CD8-positive, alpha-beta memory T cell (primary cell): ENCODE measurements around the gene ADAMTS2. TPM values are rescaled to one million over a fixed set of nuclear protein-coding genes. Genes with fewer than 3 reads are reported as not detected.

Experiments used
- CTCF ChIA-PET: fragments of 350-600 bp; sonication (Branson Sonifier 250); formaldehyde crosslinking; loops from one replicate; lab custom pipeline; 2021; ENCODE audit warnings: antibody characterized with exemption; lab: Charles Lee
- POLR2A ChIA-PET: fragments of 350-600 bp; sonication (Branson Sonifier 250); formaldehyde crosslinking; loops from one replicate; lab custom pipeline; 2021; ENCODE audit warnings: antibody characterized with exemption; lab: Charles Lee
- DNase-seq, 5 donors: peaks; one replicate each; pipeline versions ENCODE4 v3.0.0 to v3.0.0-alpha.2; 2020 to 2022; ENCODE audit warnings: mixed read lengths in 1 of 5
- H3K27ac ChIP-seq: one replicate; pipeline ENCODE4 v1.7.0; 2013; ENCODE audit warnings: low read depth, mild to moderate bottlenecking, low read length, moderate library complexity
- H3K27me3 ChIP-seq: 2 replicates; pipeline ENCODE4 v1.7.0; 2013; ENCODE audit warnings: low read length, mild to moderate bottlenecking; ENCODE audit not compliant: insufficient read depth, poor library complexity, severe bottlenecking
- H3K36me3 ChIP-seq: 2 replicates; pipeline ENCODE4 v1.7.0; 2013; ENCODE audit warnings: mild to moderate bottlenecking, low read length, moderate library complexity; ENCODE audit not compliant: insufficient read depth
- H3K4me1 ChIP-seq: 2 replicates; pipeline ENCODE4 v1.7.0; 2013; ENCODE audit warnings: mild to moderate bottlenecking, low read length, moderate library complexity; ENCODE audit not compliant: insufficient read depth
- H3K4me3 ChIP-seq: 2 replicates; pipeline ENCODE4 v1.7.0; 2013; ENCODE audit warnings: mild to moderate bottlenecking, low read length
- H3K9me3 ChIP-seq: 2 replicates; pipeline ENCODE4 v1.7.0; 2013; ENCODE audit warnings: mild to moderate bottlenecking, low read length
- H3K27ac Mint-ChIP-seq, 8 donors: one replicate each; pipeline ENCODE4 v1.8.0; 2020 to 2021; ENCODE audit warnings: mixed read lengths in 8 of 8, mild to moderate bottlenecking in 6 of 8, inconsistent platforms in 3 of 8, moderate library complexity in 3 of 8
- H3K27me3 Mint-ChIP-seq, 2 donors: one replicate each; pipeline ENCODE4 v1.8.0; 2020 to 2021; ENCODE audit warnings: mixed read lengths in 2 of 2, mild to moderate bottlenecking in 1 of 2, moderate library complexity in 1 of 2
- H3K36me3 Mint-ChIP-seq, 3 donors: one replicate each; pipeline ENCODE4 v1.8.0; 2020 to 2021; ENCODE audit warnings: mixed read lengths in 3 of 3, inconsistent platforms in 1 of 3, mild to moderate bottlenecking in 1 of 3
- H3K4me1 Mint-ChIP-seq, 3 donors: one replicate each; pipeline ENCODE4 v1.8.0; 2020 to 2021; ENCODE audit warnings: mixed read lengths in 3 of 3, inconsistent platforms in 1 of 3, mild to moderate bottlenecking in 1 of 3
- H3K4me3 Mint-ChIP-seq, 7 donors: one replicate each; pipeline ENCODE4 v1.8.0; 2020 to 2021; ENCODE audit warnings: mixed read lengths in 7 of 7, mild to moderate bottlenecking in 6 of 7, moderate library complexity in 4 of 7, inconsistent platforms in 2 of 7
- H3K9me3 Mint-ChIP-seq, 5 donors: one replicate each; pipeline ENCODE4 v1.8.0; 2020 to 2022; ENCODE audit warnings: mixed read lengths in 5 of 5, mild to moderate bottlenecking in 3 of 5, moderate library complexity in 2 of 5, inconsistent platforms in 1 of 5
- polyA plus RNA-seq: library from polyadenylated mRNA; unstranded; fragments of 300-500 nt; fragmentation: Illumina TruSeq; gene quantifications from one replicate; pipeline ENCODE4 v1.2.3, GENCODE V29; 2021
- total RNA-seq, 2 experiments: library from RNA; stranded (reverse); gene quantifications; one replicate each; pipeline ENCODE4 v1.2.3, GENCODE V29; 2021

ADAMTS2 gene
- total and polyA plus RNA-seq, 3 experiments from 2014 or later = not detected

GRCh38 chr5:179131321-179131835, 213.9 kb downstream of the ADAMTS2 start:
- ChIA-PET POLR2A (no interaction called here), CTCF (no interaction called here)
- Histone ChIP-seq H3K4me3 (no peak overlapping the region), H3K36me3 (no peaks in the 10 kb centered on the region), H3K9me3 (no peaks in the 10 kb centered on the region), H3K4me1 (no peaks in the 10 kb centered on the region), H3K27ac (no peak overlapping the region), H3K27me3 (no peaks in the 10 kb centered on the region)
- no peak overlapping the region for H3K4me3 Mint-ChIP-seq
- H3K27ac Mint-ChIP-seq = no peak overlapping the region
- no peaks in the 10 kb centered on the region for H3K4me1 Mint-ChIP-seq
- peaks cover 0 to 1% (median 0%) of the 10 kb centered on the region in 3 donors for H3K36me3 Mint-ChIP-seq
- peaks cover 0 to 3% (median 2%) of the 10 kb centered on the region in 5 donors for H3K9me3 Mint-ChIP-seq
- peaks cover 0 to 5% of the 10 kb centered on the region in 2 donors for H3K27me3 Mint-ChIP-seq
- no peak for DNase-seq

GRCh38 chr5:179130101-179130681, 215.1 kb downstream of the ADAMTS2 start:
- Mint-ChIP-seq H3K4me1 (no peaks in the 10 kb centered on the region), H3K4me3 (no peak overlapping the region), H3K9me3 (peaks cover 0 to 3% (median 2%) of the 10 kb centered on the region in 5 donors), H3K36me3 (peaks cover 0 to 1% (median 0%) of the 10 kb centered on the region in 3 donors), H3K27ac (no peak overlapping the region), H3K27me3 (peaks cover 0 to 5% of the 10 kb centered on the region in 2 donors)
- ChIA-PET POLR2A (no interaction called here), CTCF (no interaction called here)
- Histone ChIP-seq H3K27ac (no peak overlapping the region), H3K27me3 (no peaks in the 10 kb centered on the region), H3K4me1 (no peaks in the 10 kb centered on the region), H3K9me3 (no peaks in the 10 kb centered on the region), H3K4me3 (no peak overlapping the region), H3K36me3 (no peaks in the 10 kb centered on the region)
- no peak for DNase-seq

- DNase-seq = no peak
- no peak overlapping the region for H3K4me3 Mint-ChIP-seq
These were observed 215.6 kb downstream of the ADAMTS2 start for GRCh38 chr5:179129607-179130071.

GRCh38 chr5:179128976-179129375, 216.3 kb downstream of the ADAMTS2 start:
- H3K9me3 ChIP-seq = no peaks in the 10 kb centered on the region
- Mint-ChIP-seq H3K36me3 (peaks cover 0 to 1% (median 0%) of the 10 kb centered on the region in 3 donors), H3K4me3 (no peak overlapping the region), H3K27me3 (peaks cover 0 to 5% of the 10 kb centered on the region in 2 donors), H3K27ac (no peak overlapping the region), H3K4me1 (no peaks in the 10 kb centered on the region), H3K9me3 (peaks cover 0 to 3% (median 0%) of the 10 kb centered on the region in 5 donors)
- H3K27me3 ChIP-seq = no peaks in the 10 kb centered on the region
- CTCF ChIA-PET = no interaction called here
- no peaks in the 10 kb centered on the region for H3K4me1 ChIP-seq
- H3K4me3 ChIP-seq = no peak overlapping the region
- no peak for DNase-seq
- POLR2A ChIA-PET = no interaction called here
- no peaks in the 10 kb centered on the region for H3K36me3 ChIP-seq
- H3K27ac ChIP-seq = no peak overlapping the region

More at GRCh38 chr5:179129607-179130071, 215.6 kb downstream of the ADAMTS2 start:
- Histone ChIP-seq H3K4me1 (no peaks in the 10 kb centered on the region), H3K4me3 (no peak overlapping the region), H3K36me3 (no peaks in the 10 kb centered on the region), H3K27ac (no peak overlapping the region), H3K27me3 (no peaks in the 10 kb centered on the region), H3K9me3 (no peaks in the 10 kb centered on the region)
- no peaks in the 10 kb centered on the region for H3K4me1 Mint-ChIP-seq
- ChIA-PET CTCF (no interaction called here), POLR2A (no interaction called here)
- peaks cover 0 to 1% (median 0%) of the 10 kb centered on the region in 3 donors for H3K36me3 Mint-ChIP-seq
- no peak overlapping the region for H3K27ac Mint-ChIP-seq
- peaks cover 0 to 3% (median 2%) of the 10 kb centered on the region in 5 donors for H3K9me3 Mint-ChIP-seq
- peaks cover 0 to 5% of the 10 kb centered on the region in 2 donors for H3K27me3 Mint-ChIP-seq

- Mint-ChIP-seq H3K4me3 (no peak overlapping the region), H3K9me3 (peaks cover 0 to 3% (median 0%) of the 10 kb centered on the region in 5 donors), H3K4me1 (no peaks in the 10 kb centered on the region), H3K36me3 (peaks cover 0 to 1% (median 0%) of the 10 kb centered on the region in 3 donors), H3K27ac (no peak overlapping the region), H3K27me3 (peaks cover 0 to 5% of the 10 kb centered on the region in 2 donors)
- DNase-seq = no peak
- Histone ChIP-seq H3K4me1 (no peaks in the 10 kb centered on the region), H3K4me3 (no peak overlapping the region), H3K27me3 (no peaks in the 10 kb centered on the region), H3K27ac (no peak overlapping the region), H3K9me3 (no peaks in the 10 kb centered on the region), H3K36me3 (no peaks in the 10 kb centered on the region)
- ChIA-PET POLR2A (no interaction called here), CTCF (no interaction called here)
These were observed 217.3 kb downstream of the ADAMTS2 start for GRCh38 chr5:179128041-179128365.

- CTCF ChIA-PET = no interaction called here
- peaks cover 0 to 5% of the 10 kb centered on the region in 2 donors for H3K27me3 Mint-ChIP-seq
These were observed 217.9 kb downstream of the ADAMTS2 start for GRCh38 chr5:179127136-179128040.

GRCh38 chr5:179126506-179126991, 218.7 kb downstream of the ADAMTS2 start:
- H3K27me3 Mint-ChIP-seq = peaks cover 0 to 5% of the 10 kb centered on the region in 2 donors
- Histone ChIP-seq H3K27me3 (no peaks in the 10 kb centered on the region), H3K4me3 (no peak overlapping the region), H3K4me1 (no peaks in the 10 kb centered on the region), H3K27ac (no peak overlapping the region), H3K9me3 (no peaks in the 10 kb centered on the region), H3K36me3 (no peaks in the 10 kb centered on the region)
- ChIA-PET CTCF (no interaction called here), POLR2A (no interaction called here)
- DNase-seq = no peak
- H3K4me3 Mint-ChIP-seq = no peak overlapping the region
- no peaks in the 10 kb centered on the region for H3K4me1 Mint-ChIP-seq
- no peaks in the 10 kb centered on the region for H3K36me3 Mint-ChIP-seq
- no peak overlapping the region for H3K27ac Mint-ChIP-seq
- peaks cover 0 to 1% (median 0%) of the 10 kb centered on the region in 5 donors for H3K9me3 Mint-ChIP-seq

More at GRCh38 chr5:179127136-179128040, 217.9 kb downstream of the ADAMTS2 start:
- no peaks in the 10 kb centered on the region for H3K4me1 Mint-ChIP-seq
- POLR2A ChIA-PET = no interaction called here
- H3K27ac Mint-ChIP-seq = no peak overlapping the region
- no peak overlapping the region for H3K4me3 ChIP-seq
- no peak overlapping the region for H3K27ac ChIP-seq
- DNase-seq = no peak
- no peaks in the 10 kb centered on the region for H3K36me3 ChIP-seq
- no peak overlapping the region for H3K4me3 Mint-ChIP-seq
- peaks cover 0 to 1% (median 0%) of the 10 kb centered on the region in 5 donors for H3K9me3 Mint-ChIP-seq
- H3K9me3 ChIP-seq = no peaks in the 10 kb centered on the region
- no peaks in the 10 kb centered on the region for H3K27me3 ChIP-seq
- no peaks in the 10 kb centered on the region for H3K4me1 ChIP-seq
- no peaks in the 10 kb centered on the region for H3K36me3 Mint-ChIP-seq
